ENCODE results near the gene EIF5AL1.
"Not testable (repeated sequence)": the region's sequence is repeated elsewhere in the genome, so short reads cannot be mapped to it uniquely, and the experiment has no call there.

EIF5AL1 gene

GRCh38 chr10:79509306-79509933, 2.9 kb upstream of the EIF5AL1 start:
- H3K4me1 ChIP-seq; in situ Hi-C loops (cut with MboI; ENCODE audit: low sequenced_read_pairs); H3K27me3 ChIP-seq (ENCODE audit: low read depth); H3K4me3 ChIP-seq; H3K9me3 ChIP-seq; H3K36me3 ChIP-seq (replicated peaks); DNase-seq (ENCODE audit: low spot score in 2 of 2): not testable (repeated sequence)

GRCh38 chr10:79509934-79510508, 2.3 kb upstream of the EIF5AL1 start:
- H3K27me3 ChIP-seq (ENCODE audit: low read depth); H3K9me3 ChIP-seq; H3K36me3 ChIP-seq (replicated peaks); DNase-seq (ENCODE audit: low spot score in 2 of 2); H3K4me3 ChIP-seq; in situ Hi-C loops (cut with MboI; ENCODE audit: low sequenced_read_pairs); H3K4me1 ChIP-seq: not testable (repeated sequence)

- H3K4me3 ChIP-seq; H3K27me3 ChIP-seq (ENCODE audit: low read depth); DNase-seq (ENCODE audit: low spot score in 2 of 2); H3K9me3 ChIP-seq; in situ Hi-C loops (cut with MboI; ENCODE audit: low sequenced_read_pairs); H3K4me1 ChIP-seq; H3K36me3 ChIP-seq (replicated peaks): not testable (repeated sequence)
Measured at GRCh38 chr10:79516532-79517205, 4.3 kb downstream of the EIF5AL1 start.

- H3K27me3 ChIP-seq (ENCODE audit: low read depth); H3K4me1 ChIP-seq; H3K9me3 ChIP-seq; DNase-seq (ENCODE audit: low spot score in 2 of 2); in situ Hi-C loops (cut with MboI; ENCODE audit: low sequenced_read_pairs); H3K36me3 ChIP-seq (replicated peaks); H3K4me3 ChIP-seq: not testable (repeated sequence)
Measured at GRCh38 chr10:79517567-79517966, 5.2 kb downstream of the EIF5AL1 start.

- H3K36me3 ChIP-seq (replicated peaks); H3K9me3 ChIP-seq; H3K27me3 ChIP-seq (ENCODE audit: low read depth); H3K4me1 ChIP-seq; in situ Hi-C loops (cut with MboI; ENCODE audit: low sequenced_read_pairs); DNase-seq (ENCODE audit: low spot score in 2 of 2); H3K4me3 ChIP-seq: not testable (repeated sequence)
Measured at GRCh38 chr10:79521751-79522150, 9.4 kb downstream of the EIF5AL1 start.

- H3K9me3 ChIP-seq; H3K36me3 ChIP-seq (replicated peaks); H3K4me1 ChIP-seq; H3K27me3 ChIP-seq (ENCODE audit: low read depth); H3K4me3 ChIP-seq; in situ Hi-C loops (cut with MboI; ENCODE audit: low sequenced_read_pairs); DNase-seq (ENCODE audit: low spot score in 2 of 2): not testable (repeated sequence)
Measured at GRCh38 chr10:79522464-79522863, 10.1 kb downstream of the EIF5AL1 start.

- DNase-seq (ENCODE audit: low spot score in 2 of 2); H3K9me3 ChIP-seq; H3K36me3 ChIP-seq (replicated peaks); H3K4me3 ChIP-seq; H3K4me1 ChIP-seq; in situ Hi-C loops (cut with MboI; ENCODE audit: low sequenced_read_pairs); H3K27me3 ChIP-seq (ENCODE audit: low read depth): not testable (repeated sequence)
Measured at GRCh38 chr10:79523157-79523853, 11.0 kb downstream of the EIF5AL1 start.

- in situ Hi-C loops (cut with MboI; ENCODE audit: low sequenced_read_pairs); H3K4me3 ChIP-seq; DNase-seq (ENCODE audit: low spot score in 2 of 2); H3K27me3 ChIP-seq (ENCODE audit: low read depth); H3K36me3 ChIP-seq (replicated peaks); H3K4me1 ChIP-seq; H3K9me3 ChIP-seq: not testable (repeated sequence)
Measured at GRCh38 chr10:79525049-79525710, 12.8 kb downstream of the EIF5AL1 start.

GRCh38 chr10:79528261-79528660, 15.9 kb downstream of the EIF5AL1 start:
- H3K9me3 ChIP-seq; DNase-seq (ENCODE audit: low spot score in 2 of 2); H3K4me3 ChIP-seq; H3K36me3 ChIP-seq (replicated peaks); in situ Hi-C loops (cut with MboI; ENCODE audit: low sequenced_read_pairs); H3K27me3 ChIP-seq (ENCODE audit: low read depth); H3K4me1 ChIP-seq: not testable (repeated sequence)

- DNase-seq (ENCODE audit: low spot score in 2 of 2); in situ Hi-C loops (cut with MboI; ENCODE audit: low sequenced_read_pairs): not testable (repeated sequence)
Measured at GRCh38 chr10:79533142-79533902, 21.0 kb downstream of the EIF5AL1 start.

GRCh38 chr10:79533903-79534175, 21.5 kb downstream of the EIF5AL1 start:
- H3K27me3 ChIP-seq (ENCODE audit: low read depth); H3K4me1 ChIP-seq; H3K9me3 ChIP-seq; H3K36me3 ChIP-seq (replicated peaks); DNase-seq (ENCODE audit: low spot score in 2 of 2); in situ Hi-C loops (cut with MboI; ENCODE audit: low sequenced_read_pairs); H3K4me3 ChIP-seq: not testable (repeated sequence)

More at GRCh38 chr10:79533142-79533902, 21.0 kb downstream of the EIF5AL1 start:
- H3K36me3 ChIP-seq (replicated peaks); H3K27me3 ChIP-seq (ENCODE audit: low read depth); H3K9me3 ChIP-seq; H3K4me1 ChIP-seq; H3K4me3 ChIP-seq: not testable (repeated sequence)

- H3K9me3 ChIP-seq; H3K36me3 ChIP-seq (replicated peaks); H3K4me3 ChIP-seq; DNase-seq (ENCODE audit: low spot score in 2 of 2); H3K27me3 ChIP-seq (ENCODE audit: low read depth); H3K4me1 ChIP-seq: not testable (repeated sequence)
- in situ Hi-C loops (cut with MboI; ENCODE audit: low sequenced_read_pairs) = loop anchor here (5.0 kb wide), 1 partner anchor 684 kb away; no protein-coding TSS in a partner anchor
Measured at GRCh38 chr10:79538311-79538710, 26.0 kb downstream of the EIF5AL1 start.

- H3K4me3 ChIP-seq; H3K4me1 ChIP-seq; DNase-seq (ENCODE audit: low spot score in 2 of 2); H3K27me3 ChIP-seq (ENCODE audit: low read depth); H3K36me3 ChIP-seq (replicated peaks); H3K9me3 ChIP-seq; in situ Hi-C loops (cut with MboI; ENCODE audit: low sequenced_read_pairs): not testable (repeated sequence)
Measured at GRCh38 chr10:79540930-79541329, 28.6 kb downstream of the EIF5AL1 start.
